HCT116 (cell line): Measurements from ENCODE around the gene TOP2B. TPM values are rescaled to one million over a fixed set of nuclear protein-coding genes. Genes with fewer than 3 reads are reported as not detected.

Experiments used
- ATAC-seq: fragments of 200-7000 bp; cut with Tn5 transposase; 2 replicates; pipeline ENCODE4 v1.9.1; 2020; ENCODE audit warnings: mild to moderate bottlenecking, moderate library complexity
- BruUV-seq: library from RNA; stranded (reverse); fragments of 400-500 nt; replicated peaks from 2 replicates; lab custom pipeline; 2021; lab: Mats Ljungman, UMichigan
- CTCF ChIA-PET: fragments of 300-600 bp; sonication (Branson Sonifier 250); formaldehyde crosslinking; loops from one replicate; lab custom pipeline; 2021; ENCODE audit warnings: antibody characterized with exemption; lab: Charles Lee
- POLR2A ChIA-PET: fragments of 300-600, 350-600 bp; sonication (Branson Sonifier 250); formaldehyde crosslinking; loops from one replicate; lab custom pipeline; 2021; ENCODE audit warnings: antibody characterized with exemption; lab: Charles Lee
- RAD21 ChIA-PET, 2 experiments: fragments of 300-600 bp; sonication (Branson Sonifier 250); formaldehyde crosslinking; loops; one replicate each; lab custom pipeline; 2023; ENCODE audit warnings: low total read pairs in 2 of 2; ENCODE audit not compliant: uncharacterized antibody in 2 of 2, unreplicated experiment in 2 of 2, low non-redundant PET in 1 of 2; lab: Charles Lee
- DNase-seq: peaks from one replicate; pipeline ENCODE4 v3.0.0-alpha.2; 2010; ENCODE audit warnings: low read depth, low spot score
- H2AFZ ChIP-seq: fragments of 200-600 bp; shearing (Covaris generic), sonication (generic); 2 replicates; pipeline ENCODE4 v1.6.1; 2017; ENCODE audit warnings: low read depth, mixed run types, mixed read lengths, antibody characterized with exemption, low read length; ENCODE audit not compliant: poor library complexity, severe bottlenecking
- H3K27ac ChIP-seq: 2 replicates; pipeline ENCODE4 v1.5.1; 2012; ENCODE audit warnings: low read depth, low read length
- H3K27me3 ChIP-seq: fragments of 200-600 bp; sonication (generic); 2 replicates; pipeline ENCODE4 v1.6.1; 2016; ENCODE audit warnings: mixed run types, low read length, mixed read lengths; ENCODE audit not compliant: insufficient read depth
- H3K36me3 ChIP-seq, 2 experiments: fragments of 200-500 bp in 1 of 2; fragments of 200-600 bp in 1 of 2; sonication (Bioruptor generic) in 1 of 2; sonication (generic) in 1 of 2; 2 replicates each; pipeline versions ENCODE4 v1.5.1 to v1.6.1; 2014 to 2016; ENCODE audit warnings: low read length in 2 of 2, inconsistent platforms in 1 of 2, mixed read lengths in 1 of 2, mixed run types in 1 of 2; ENCODE audit not compliant: insufficient read depth in 2 of 2, control insufficient read depth in 1 of 2
- H3K4me1 ChIP-seq, 2 experiments: fragments of 200-600 bp in 1 of 2; sonication (generic) in 1 of 2; 2 replicates each; pipeline versions ENCODE4 v1.5.1 to v1.6.1; 2012 to 2017; ENCODE audit warnings: low read length in 2 of 2, inconsistent platforms in 1 of 2, mild to moderate bottlenecking in 1 of 2, mixed read lengths in 1 of 2, mixed run types in 1 of 2, moderate library complexity in 1 of 2; ENCODE audit not compliant: insufficient read depth in 2 of 2, control insufficient read depth in 1 of 2
- H3K4me2 ChIP-seq: fragments of 200-600 bp; sonication (generic); 2 replicates; pipeline ENCODE4 v1.6.1; 2017; ENCODE audit warnings: mixed run types, low read length, mixed read lengths
- H3K4me3 ChIP-seq, 2 experiments: fragments of 200-600 bp in 1 of 2; sonication (generic) in 1 of 2; replicated peaks in 1 of 2; 2 replicates each; pipeline ENCODE4 v1.5.1; 2011 to 2016; ENCODE audit warnings: low read length in 2 of 2, control low read depth in 1 of 2, low read depth in 1 of 2, mild to moderate bottlenecking in 1 of 2, mixed read lengths in 1 of 2, mixed run types in 1 of 2
- H3K79me2 ChIP-seq: fragments of 200-600 bp; sonication (generic); 2 replicates; pipeline ENCODE4 v1.6.1; 2017; ENCODE audit warnings: mild to moderate bottlenecking, mixed run types, low read length, moderate library complexity, mixed read lengths; ENCODE audit not compliant: insufficient read depth
- H3K9ac ChIP-seq: fragments of 200-600 bp; sonication (generic); 2 replicates; pipeline ENCODE4 v1.6.1; 2016; ENCODE audit warnings: low read length, mixed read lengths
- H3K9me2 ChIP-seq: fragments of 200-600 bp; sonication (generic), shearing (Covaris generic); 2 replicates; pipeline ENCODE4 v1.6.1; 2017; ENCODE audit warnings: mixed run types, mild to moderate bottlenecking, moderate library complexity; ENCODE audit not compliant: insufficient read depth
- H3K9me3 ChIP-seq, 2 experiments: fragments of 200-500 bp in 1 of 2; fragments of 200-600 bp in 1 of 2; sonication (Bioruptor generic) in 1 of 2; sonication (generic) in 1 of 2; 2 replicates each; pipeline ENCODE4 v1.6.1; 2014 to 2017; ENCODE audit warnings: low read length in 2 of 2, mixed read lengths in 2 of 2, inconsistent platforms in 1 of 2, low read depth in 1 of 2, mild to moderate bottlenecking in 1 of 2, mixed run types in 1 of 2, moderate library complexity in 1 of 2; ENCODE audit not compliant: control insufficient read depth in 1 of 2, insufficient read depth in 1 of 2
- H4K20me1 ChIP-seq: fragments of 200-600 bp; sonication (generic), shearing (Covaris generic); 2 replicates; pipeline ENCODE4 v1.6.1; 2017; ENCODE audit warnings: mixed run types, mild to moderate bottlenecking, moderate library complexity; ENCODE audit not compliant: insufficient read depth
- CEBPB ChIP-seq: IDR thresholded peaks from 2 replicates; pipeline ENCODE4 v1.6.1; 2012; ENCODE audit warnings: low read depth
- EZH2 ChIP-seq: fragments of 200-600 bp; sonication (generic); IDR thresholded peaks from 2 replicates; pipeline ENCODE4 v1.6.1; 2017; ENCODE audit warnings: antibody characterized with exemption, mixed run types
- intact Hi-C: fragments of 100-400 bp; cut with micrococcal nuclease; formaldehyde crosslinking; loops from 2 replicates; pipeline ENCODE4 v1.10.0; 2022
- total RNA-seq: library from RNA; stranded (reverse); gene quantifications from one replicate; pipeline ENCODE4 v1.2.1, GENCODE V29; 2021; ENCODE audit not compliant: unreplicated experiment
- TF ChIP-seq, protein P1 (sequence below), 3 experiments: fragments of 200-600 bp in 1 of 3; sonication (generic) in 1 of 3; IDR thresholded peaks in 2 of 3; conservative IDR thresholded peaks in 1 of 3; 2 replicates each; pipeline ENCODE4 v1.5.1; 2012 to 2017; ENCODE audit warnings: low read depth in 2 of 3, low read length in 2 of 3, antibody characterized with exemption in 1 of 3, borderline replicate concordance in 1 of 3, control low read depth in 1 of 3, mild to moderate bottlenecking in 1 of 3, mixed read lengths in 1 of 3, mixed run types in 1 of 3, moderate library complexity in 1 of 3; ENCODE audit not compliant: insufficient read depth in 1 of 3
- TF ChIP-seq, protein P2 (sequence below): IDR thresholded peaks from 2 replicates; pipeline ENCODE4 v1.6.1; 2012; ENCODE audit warnings: low read depth

TOP2B gene
- total RNA-seq, 1 experiment from 2014 or later = 101 TPM

DNA sequence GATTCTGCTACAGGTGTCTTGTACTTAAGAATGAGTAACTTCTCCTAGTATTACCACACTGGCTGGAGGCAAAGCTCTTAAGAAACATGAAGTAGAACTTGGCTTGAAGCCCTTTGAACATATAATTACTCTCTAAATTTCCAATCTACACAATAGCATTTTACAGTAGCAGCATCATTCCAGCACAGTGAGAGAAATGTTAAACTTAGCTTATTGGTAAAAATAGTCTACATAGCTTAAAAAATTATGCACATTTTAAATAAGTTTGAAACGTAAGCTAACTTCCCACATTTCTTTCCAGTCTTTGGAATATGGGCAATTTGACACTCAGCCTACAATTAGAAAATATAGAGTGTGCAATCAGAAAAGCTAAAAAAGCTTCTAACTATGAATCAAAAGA is 32.8 kb upstream of the TOP2B start:
- H2AFZ ChIP-seq = no peak overlapping the region
- BruUV-seq = no TSS peak
- ChIA-PET RAD21 (no interaction called here), CTCF (interaction anchor here (1.4 kb wide), 1 partner anchor 49 kb away, joined by 3 read pairs; no protein-coding TSS in a partner anchor), POLR2A (no interaction called here)
- H3K9me3 ChIP-seq = no peaks in the 10 kb centered on the region
- no peak overlapping the region for H3K4me3 ChIP-seq
- no peak for DNase-seq
- intact Hi-C loops = no loop called here
- H3K27ac ChIP-seq = no peak overlapping the region
- no peaks in the 10 kb centered on the region for H3K4me1 ChIP-seq
- no peaks in the 10 kb centered on the region for H3K9me2 ChIP-seq
- no peak for ATAC-seq
- no peaks in the 10 kb centered on the region for H3K36me3 ChIP-seq
- no peaks in the 10 kb centered on the region for H4K20me1 ChIP-seq
- H3K79me2 ChIP-seq = no peaks in the 10 kb centered on the region
- H3K9ac ChIP-seq = no peak overlapping the region
- TF ChIP-seq, protein P1, sequence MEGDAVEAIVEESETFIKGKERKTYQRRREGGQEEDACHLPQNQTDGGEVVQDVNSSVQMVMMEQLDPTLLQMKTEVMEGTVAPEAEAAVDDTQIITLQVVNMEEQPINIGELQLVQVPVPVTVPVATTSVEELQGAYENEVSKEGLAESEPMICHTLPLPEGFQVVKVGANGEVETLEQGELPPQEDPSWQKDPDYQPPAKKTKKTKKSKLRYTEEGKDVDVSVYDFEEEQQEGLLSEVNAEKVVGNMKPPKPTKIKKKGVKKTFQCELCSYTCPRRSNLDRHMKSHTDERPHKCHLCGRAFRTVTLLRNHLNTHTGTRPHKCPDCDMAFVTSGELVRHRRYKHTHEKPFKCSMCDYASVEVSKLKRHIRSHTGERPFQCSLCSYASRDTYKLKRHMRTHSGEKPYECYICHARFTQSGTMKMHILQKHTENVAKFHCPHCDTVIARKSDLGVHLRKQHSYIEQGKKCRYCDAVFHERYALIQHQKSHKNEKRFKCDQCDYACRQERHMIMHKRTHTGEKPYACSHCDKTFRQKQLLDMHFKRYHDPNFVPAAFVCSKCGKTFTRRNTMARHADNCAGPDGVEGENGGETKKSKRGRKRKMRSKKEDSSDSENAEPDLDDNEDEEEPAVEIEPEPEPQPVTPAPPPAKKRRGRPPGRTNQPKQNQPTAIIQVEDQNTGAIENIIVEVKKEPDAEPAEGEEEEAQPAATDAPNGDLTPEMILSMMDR (IDR thresholded peaks at IDR 0.05 in 2 of 3, conservative IDR thresholded peaks at IDR 0.05 in 1 of 3; ENCODE audit: borderline replicate concordance in 1 of 3, insufficient read depth in 1 of 3, low read depth in 2 of 3, low read length in 2 of 3) = no peak
- TF ChIP-seq, protein P2, sequence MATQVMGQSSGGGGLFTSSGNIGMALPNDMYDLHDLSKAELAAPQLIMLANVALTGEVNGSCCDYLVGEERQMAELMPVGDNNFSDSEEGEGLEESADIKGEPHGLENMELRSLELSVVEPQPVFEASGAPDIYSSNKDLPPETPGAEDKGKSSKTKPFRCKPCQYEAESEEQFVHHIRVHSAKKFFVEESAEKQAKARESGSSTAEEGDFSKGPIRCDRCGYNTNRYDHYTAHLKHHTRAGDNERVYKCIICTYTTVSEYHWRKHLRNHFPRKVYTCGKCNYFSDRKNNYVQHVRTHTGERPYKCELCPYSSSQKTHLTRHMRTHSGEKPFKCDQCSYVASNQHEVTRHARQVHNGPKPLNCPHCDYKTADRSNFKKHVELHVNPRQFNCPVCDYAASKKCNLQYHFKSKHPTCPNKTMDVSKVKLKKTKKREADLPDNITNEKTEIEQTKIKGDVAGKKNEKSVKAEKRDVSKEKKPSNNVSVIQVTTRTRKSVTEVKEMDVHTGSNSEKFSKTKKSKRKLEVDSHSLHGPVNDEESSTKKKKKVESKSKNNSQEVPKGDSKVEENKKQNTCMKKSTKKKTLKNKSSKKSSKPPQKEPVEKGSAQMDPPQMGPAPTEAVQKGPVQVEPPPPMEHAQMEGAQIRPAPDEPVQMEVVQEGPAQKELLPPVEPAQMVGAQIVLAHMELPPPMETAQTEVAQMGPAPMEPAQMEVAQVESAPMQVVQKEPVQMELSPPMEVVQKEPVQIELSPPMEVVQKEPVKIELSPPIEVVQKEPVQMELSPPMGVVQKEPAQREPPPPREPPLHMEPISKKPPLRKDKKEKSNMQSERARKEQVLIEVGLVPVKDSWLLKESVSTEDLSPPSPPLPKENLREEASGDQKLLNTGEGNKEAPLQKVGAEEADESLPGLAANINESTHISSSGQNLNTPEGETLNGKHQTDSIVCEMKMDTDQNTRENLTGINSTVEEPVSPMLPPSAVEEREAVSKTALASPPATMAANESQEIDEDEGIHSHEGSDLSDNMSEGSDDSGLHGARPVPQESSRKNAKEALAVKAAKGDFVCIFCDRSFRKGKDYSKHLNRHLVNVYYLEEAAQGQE = no peak
- TF ChIP-seq CEBPB (no peak), EZH2 (no peak)
- no peak overlapping the region for H3K4me2 ChIP-seq
- H3K27me3 ChIP-seq = peaks cover 11% of the 10 kb centered on the region; the same call in 1 of the 2 replicates
